Activated CD8-positive, alpha-beta memory T cell treated with anti-CD3 and anti-CD28 coated beads for 48 hours (primary cell): ENCODE data around the gene SLC2A8.
A peak's percentile ranks its signal among the peaks of the same experiment; 100 is the strongest.

ENCODE experiments used
- DNase-seq, 3 experiments: peaks; one replicate each; pipeline ENCODE4 v3.0.0-alpha.2; 2020; ENCODE audit warnings: low read depth in 2 of 3, low spot score in 2 of 3

The SLC2A8 gene

DNA sequence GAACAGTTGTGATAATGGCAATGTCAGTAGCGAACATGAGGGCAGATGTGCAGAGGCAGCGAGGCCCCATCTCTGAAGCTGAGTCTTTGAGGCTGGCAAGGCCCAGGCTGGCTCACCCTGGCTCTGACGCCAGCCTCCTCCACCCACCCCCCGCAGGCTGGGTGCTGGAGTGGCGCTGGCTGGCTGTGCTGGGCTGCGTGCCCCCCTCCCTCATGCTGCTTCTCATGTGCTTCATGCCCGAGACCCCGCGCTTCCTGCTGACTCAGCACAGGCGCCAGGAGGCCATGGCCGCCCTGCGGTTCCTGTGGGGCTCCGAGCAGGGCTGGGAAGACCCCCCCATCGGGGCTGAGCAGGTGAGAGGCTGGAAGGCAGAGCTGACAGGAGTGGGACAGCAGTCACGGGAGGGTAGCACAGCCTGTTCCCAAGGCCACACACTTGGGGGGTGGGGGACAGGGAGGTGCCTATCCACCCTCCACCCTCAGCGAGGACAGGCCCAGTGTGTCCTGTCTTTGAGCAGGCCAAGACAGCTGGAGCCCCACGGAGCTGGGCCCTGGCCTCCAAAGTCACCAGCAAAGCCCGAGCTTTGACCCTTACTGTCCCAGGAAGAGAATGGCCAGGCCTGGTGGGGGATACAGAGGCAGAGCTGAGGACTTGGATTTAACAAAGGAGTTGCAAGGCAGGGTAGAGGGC, 5.6 kb downstream of the SLC2A8 start:
- no peak for DNase-seq

DNA sequence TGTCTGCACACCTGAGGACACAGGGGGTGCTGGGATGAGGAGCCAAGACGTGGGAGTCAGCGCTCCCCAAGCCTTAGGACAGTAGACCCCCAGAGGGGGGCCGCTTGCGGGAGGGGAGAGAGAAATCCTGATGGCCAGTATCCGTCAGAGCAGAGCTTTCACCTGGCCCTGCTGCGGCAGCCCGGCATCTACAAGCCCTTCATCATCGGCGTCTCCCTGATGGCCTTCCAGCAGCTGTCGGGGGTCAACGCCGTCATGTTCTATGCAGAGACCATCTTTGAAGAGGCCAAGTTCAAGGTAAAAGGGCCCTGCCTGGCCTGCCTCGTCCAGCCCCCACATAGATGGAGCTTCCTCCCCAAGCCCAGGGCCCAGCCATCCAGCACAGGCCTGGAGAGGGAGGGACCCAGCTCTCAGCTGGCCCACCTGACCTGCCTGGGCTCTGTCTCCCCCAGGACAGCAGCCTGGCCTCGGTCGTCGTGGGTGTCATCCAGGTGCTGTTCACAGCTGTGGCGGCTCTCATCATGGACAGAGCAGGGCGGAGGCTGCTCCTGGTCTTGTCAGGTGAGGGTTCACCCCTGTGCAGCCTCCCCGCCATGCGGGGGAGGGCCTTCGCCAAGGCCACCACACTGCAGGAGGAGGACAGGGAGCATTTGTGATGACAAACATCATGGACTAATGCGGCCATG, 6.7 kb downstream of the SLC2A8 start:
- DNase-seq: no peak

DNA sequence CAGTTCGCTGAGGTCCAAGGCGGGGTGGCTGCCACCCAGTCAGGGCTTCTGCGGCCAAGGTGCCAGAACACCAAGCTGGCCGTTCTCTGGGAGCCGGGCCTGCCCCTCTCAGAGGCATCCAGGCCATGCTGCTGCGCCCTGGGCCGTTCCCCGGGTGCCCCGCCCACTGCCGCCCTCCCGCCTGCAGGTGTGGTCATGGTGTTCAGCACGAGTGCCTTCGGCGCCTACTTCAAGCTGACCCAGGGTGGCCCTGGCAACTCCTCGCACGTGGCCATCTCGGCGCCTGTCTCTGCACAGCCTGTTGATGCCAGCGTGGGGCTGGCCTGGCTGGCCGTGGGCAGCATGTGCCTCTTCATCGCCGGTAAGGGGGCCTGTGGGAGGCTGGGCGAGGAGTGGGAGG, 7.7 kb downstream of the SLC2A8 start:
- no peak for DNase-seq

DNA sequence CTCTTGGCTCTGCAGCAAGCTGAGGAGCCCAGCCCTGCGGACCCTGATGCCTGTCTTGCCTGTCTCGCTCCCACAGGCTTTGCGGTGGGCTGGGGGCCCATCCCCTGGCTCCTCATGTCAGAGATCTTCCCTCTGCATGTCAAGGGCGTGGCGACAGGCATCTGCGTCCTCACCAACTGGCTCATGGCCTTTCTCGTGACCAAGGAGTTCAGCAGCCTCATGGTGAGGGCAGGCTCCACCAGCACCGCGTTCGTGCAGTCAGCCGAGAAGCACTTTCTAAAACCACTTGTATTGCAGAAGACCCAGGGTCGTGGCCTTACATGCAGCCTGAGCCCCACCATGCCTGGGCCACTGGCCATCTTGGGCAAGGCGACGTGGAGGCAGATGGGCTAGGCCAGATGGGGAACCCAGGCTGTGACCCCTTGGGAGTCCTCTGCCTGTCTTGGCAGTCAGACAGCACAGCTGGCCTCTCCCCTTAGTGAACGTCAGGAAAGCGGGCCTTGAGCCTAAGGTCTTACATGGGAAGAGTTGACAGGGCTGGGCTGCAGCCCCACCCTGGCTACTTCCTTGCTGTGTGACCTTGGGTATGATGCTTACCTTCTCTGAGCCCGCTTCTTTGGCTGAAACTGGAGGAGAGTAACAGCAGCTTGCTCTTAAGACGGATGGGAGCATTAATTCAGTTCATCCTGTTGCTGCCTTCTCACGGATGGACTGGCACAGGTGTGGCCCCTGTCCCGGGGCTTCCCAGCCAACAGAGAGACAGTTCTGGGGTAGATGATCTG, 8.6 kb downstream of the SLC2A8 start:
- DNase-seq: no peak

DNA sequence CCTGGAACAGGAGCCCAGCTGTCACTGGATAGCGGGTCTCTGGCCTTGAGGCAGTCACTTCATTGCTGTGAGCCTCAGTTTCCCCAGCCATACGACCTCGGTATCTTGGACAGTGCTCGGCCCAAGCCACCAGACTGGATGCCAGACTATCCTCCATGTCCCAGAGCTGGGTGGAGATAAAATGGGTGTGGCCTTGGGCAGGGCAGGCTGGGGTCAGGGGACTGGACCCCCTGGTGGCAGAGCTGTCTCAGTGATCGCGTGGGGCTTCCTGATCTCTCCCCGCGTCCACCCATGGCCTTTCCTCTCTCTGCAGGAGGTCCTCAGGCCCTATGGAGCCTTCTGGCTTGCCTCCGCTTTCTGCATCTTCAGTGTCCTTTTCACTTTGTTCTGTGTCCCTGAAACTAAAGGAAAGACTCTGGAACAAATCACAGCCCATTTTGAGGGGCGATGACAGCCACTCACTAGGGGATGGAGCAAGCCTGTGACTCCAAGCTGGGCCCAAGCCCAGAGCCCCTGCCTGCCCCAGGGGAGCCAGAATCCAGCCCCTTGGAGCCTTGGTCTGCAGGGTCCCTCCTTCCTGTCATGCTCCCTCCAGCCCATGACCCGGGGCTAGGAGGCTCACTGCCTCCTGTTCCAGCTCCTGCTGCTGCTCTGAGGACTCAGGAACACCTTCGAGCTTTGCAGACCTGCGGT, 10.0 kb downstream of the SLC2A8 start:
- DNase-seq: no peak

DNA sequence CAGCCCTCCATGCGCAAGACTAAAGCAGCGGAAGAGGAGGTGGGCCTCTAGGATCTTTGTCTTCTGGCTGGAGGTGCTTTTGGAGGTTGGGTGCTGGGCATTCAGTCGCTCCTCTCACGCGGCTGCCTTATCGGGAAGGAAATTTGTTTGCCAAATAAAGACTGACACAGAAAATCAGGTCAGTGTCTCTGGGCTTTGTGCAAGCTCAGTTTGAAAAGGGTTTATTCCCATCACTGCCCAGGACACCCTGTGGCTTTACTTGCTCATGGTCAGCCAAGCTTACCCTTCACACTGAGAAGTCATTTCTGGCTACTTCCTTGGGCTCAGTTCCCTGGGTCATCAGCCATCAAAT, 10.5 kb downstream of the SLC2A8 start:
- no peak for DNase-seq

DNA sequence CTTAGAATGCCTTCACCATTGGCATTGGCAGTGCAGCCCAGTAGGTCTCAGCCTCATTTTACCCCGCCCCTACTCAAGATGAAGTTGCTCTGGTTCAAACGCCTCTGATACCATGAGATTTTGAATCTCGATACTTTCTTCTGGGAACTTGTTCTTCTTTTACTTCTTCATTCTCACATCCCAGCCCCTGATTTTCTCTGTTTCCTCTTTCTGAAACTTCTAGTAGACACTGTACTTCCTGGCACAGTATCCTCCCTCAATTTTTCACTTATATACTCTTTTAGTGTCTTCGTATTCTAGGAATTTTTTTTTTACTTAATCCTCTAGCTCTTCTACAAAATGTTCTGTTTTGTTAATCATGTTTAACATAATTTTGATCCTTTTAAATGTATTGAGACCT, 14.2 kb downstream of the SLC2A8 start:
- DNase-seq: no peak

DNA sequence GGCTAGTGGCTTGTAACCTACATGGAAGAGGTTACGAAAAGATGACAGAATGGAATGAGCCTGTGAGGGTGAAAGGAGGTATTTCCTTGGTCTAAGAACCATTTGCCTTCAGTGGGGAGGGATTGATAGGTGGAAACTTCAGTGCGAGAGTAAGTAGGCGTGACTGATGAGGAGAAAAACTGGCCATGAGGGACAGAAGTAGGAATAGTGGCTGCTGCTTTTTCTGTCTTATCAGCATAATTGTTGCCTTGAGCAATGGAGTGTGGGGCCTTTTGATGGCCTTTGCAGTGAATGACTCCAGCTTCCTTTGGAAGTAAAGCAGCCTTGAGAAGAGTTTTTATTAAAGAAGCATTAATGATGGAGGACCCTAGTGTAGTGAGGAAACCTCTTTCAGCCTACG, 18.2 kb downstream of the SLC2A8 start:
- DNase-seq: no peak

DNA sequence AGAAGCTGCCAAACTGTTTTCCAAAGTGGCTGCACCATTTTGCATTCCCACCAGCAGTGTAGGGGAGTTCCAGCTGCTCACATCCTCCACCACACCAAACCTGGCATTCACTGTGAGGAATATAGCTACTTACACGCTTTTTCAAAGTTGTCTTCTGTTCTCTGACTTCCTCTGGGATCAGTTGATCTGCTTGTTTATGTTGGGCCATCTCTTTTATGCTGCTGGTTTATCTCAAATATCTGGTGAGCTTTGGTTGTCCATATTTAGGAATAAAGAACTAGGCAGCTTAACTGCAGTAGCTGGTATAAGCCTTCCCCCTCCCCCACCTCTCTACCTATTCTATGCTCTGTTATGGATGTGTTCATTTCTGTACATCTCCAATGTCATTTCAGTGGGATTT, 18.7 kb downstream of the SLC2A8 start:
- DNase-seq: no peak

DNA sequence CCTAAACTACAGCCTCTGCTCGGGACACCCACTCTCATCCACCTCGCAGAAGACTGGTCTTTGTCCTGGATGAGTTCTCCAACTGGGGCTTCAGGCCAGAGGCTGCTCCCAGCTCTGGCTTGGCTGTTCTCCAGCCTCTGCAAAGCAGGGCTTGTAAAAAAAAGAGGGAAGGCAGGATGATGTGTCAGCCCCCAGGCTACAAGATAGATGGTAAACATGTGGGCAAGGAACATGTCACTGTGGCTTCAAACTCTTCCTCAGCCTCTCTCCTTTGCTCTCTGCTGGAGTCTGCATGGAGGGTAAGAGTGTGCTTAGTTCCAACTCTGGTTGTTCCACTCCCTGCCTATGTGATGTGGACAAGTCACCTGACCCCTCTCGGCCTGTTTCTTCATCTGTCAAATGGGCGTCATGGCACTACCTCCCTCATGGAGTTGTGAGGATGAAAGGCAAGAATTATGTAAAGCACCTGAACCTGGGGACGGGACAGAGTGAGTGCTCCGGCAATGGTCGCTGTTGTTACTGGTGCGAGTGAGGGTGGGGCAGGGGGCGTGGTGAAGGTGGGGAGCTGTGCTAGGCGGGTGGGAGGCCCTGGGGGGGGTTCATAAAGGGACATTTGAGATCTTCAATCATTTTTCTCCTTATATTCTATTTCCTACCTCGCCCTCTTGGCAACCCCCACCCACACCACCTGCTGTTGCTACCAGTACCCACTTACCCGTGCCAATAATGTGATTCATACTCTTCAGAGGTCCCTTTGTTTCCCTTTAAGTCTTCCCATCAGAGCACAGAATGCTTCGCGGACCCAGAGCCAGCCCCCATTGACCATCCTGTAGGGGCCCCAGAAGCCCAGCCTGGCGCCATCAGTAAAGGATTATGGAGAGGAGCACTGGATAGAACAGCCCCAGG, 20.4 kb downstream of the SLC2A8 start:
- no peak for DNase-seq

DNA sequence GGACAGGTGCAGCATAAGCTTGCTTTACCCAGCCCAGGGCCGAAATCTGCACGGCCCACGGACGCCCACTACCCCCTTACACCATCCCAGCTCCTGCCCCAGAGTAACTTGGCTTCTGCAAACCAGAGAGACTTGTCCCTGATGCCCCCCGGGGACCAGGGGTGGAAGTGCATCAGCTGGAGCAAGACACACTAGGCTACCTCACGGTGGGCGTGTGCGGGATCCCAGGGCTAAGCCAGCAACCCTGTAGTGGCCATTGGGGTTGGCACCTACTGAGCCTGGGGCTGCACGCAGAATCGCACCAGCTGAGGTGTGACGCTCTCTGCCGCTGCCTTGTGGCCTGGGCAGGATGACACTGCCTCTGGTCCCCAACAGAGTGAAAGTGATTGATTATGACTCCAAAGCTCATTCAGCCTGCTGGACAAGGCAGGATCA, 21.1 kb downstream of the SLC2A8 start:
- DNase-seq: no peak

DNA sequence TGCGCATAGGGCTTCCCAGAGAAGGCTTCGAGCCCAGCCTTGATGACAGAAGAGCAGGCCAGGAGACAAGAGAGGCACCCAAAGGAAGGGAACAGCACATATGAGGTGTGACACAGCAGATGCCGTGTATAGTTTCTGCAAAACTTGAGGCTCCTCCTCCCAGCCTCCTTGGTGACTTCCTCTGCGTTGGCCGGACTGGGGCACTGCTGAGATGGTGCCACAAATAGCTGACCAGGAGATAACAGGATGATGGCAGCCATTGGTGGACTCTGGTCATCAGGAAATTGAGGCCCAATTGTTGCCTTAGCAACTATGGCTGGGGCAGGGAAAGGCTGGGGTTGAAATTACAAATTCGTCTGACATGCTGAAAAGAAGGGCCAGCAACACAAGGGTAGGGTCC, 22.4 kb downstream of the SLC2A8 start:
- no peak for DNase-seq

DNA sequence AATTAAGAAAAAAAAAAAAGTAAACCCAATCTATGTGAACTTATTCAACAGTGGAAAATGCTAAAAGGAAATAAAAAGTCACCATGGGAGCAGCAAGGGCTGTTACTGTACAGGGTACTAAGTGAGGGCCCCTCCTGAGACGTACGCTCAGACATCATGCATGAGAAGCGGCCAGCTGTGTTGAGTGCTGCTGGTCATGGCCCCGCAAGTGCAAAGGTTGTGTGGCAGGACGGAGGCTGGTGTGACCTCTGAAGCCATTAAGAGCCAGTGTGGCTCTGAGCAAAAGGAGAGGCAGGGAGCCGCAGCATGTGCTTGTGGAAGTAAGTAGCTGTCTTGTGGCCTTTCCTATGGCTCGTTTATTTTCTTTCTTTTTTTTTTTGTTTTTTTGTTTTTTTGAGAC, 24.1 kb downstream of the SLC2A8 start:
- no peak for DNase-seq

DNA sequence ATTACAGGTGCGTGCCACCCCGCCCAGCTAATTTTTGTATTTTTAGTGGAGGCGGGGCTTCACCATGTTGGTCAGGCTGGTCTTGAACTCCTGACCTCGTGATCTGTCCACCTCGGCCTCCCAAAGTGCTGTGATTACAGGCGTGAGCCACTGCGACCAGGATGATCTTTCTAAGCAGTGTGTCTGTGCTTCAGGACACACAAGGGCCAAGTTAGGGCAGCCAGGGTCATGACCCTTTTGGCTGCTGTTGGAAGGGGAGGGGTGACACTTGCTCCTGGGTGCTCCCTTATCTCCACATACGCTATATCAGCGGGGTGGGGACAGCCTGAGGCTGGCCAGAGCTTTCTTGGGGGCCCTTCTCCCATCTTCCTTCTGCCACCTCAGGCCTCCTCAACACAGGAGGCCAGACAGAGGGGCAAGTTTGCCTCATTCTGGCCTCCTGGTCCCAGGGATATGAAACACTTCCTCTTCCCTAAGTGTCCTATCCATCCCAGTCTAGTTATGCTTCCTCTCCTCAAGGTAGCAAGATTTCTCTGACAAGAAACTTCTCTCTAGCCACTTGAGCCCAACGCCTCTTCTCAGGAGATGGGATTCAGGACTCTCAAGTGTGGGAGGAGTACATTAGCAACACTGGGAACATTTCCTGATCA, 25.3 kb downstream of the SLC2A8 start:
- DNase-seq: no peak

DNA sequence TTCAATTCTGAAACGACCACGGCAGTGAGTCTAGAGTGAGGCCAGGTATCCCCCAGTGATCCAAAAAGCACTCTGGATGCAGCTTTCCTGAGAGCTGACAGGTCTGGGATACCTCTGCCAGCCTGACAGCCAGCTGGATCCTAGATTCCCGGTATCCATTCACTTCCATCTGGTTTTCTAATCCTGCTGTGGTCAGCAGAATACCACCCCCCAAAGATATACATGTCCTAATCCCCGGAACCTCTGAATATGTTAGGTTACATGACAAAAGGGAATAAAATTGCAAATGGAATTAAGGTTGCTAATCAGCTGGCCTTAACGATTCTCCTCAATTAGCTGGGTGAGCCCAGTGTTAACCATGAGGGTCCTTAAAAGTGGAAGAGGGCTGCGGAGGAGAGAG, 25.8 kb downstream of the SLC2A8 start:
- DNase-seq: no peak

DNA sequence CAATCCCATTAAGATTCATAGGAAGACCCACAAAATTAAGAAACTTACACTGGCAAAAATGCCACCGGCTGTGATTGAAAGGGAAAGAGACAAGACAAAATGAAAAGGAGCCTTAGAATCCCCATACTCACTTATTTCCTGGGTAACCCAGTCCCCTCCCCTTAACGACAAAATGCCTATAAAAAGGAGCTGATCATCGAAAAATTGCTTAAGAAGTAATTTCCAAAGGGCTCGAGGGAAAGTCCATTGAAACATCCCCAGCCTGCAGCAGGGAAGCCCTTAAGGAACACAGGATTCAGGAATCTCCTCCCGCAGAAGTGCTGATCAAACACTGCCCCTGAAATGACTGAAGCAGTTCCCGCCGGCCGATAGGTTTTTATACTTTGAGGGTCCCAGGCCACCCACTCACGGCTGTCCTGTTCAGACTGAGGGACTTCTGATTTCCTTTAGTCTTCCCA, 26.5 kb downstream of the SLC2A8 start:
- DNase-seq: no peak

DNA sequence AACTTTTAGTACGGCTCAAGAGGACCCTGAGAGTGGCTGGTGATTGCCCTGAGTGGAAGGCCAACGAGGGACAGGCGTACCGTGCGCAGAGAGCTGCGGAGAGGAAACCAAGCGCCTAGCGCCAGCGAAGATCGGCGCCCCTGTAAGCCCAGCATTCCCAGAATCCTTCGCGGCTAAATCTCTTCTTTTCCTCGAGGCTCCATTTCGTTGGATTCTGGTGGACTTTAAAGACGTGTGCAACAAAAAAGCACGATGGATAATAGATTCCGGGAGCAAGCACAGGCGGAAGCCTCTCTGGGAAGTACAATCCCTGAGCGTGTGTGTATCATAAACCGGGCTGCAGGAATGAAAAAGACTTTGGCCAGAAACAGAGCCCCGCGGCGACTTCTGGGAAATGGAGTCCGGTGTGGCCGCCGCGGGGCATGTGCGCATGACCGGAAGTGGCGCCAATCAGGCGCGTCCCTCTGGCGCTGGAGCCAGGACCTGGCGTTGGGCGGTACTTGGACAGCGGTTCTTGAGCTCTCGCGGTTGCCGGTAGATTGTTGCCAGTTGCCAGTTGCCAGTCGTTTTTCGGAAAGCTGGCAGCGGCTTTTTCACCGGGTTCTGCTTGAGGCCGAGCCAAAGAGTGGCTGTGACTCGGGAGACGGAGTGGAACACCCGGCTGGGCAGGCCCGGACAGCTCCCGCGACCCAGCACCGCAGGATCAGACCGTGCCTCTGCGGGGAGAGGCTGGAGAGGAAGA, 27.1 kb downstream of the SLC2A8 start, which contains the start of gene ZNF79:
Gene ZNF79, plus strand, starts transcription at position 449 of the 742 bp plus-strand sequence. CDS start 406 bp downstream, outside the sequence.
- peak; percentile 85 to 88 (median 87) for DNase-seq

DNA sequence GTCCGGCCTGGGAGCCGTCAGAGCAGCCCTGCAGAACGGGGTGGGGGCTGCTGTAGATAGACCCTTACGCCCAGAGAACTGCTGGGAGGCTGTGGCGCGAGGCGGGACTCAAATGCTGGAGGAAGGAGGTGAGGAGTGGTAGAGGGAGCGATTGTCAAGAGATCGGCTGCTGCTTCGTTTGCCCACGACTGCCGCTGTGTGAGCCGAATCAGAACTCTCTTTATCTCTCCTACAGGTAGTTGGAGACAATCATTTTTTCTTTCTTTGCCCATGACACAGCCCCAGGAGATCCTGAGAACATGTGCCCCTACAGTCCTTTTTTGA, 27.7 kb downstream of the SLC2A8 start:
- no peak for DNase-seq

DNA sequence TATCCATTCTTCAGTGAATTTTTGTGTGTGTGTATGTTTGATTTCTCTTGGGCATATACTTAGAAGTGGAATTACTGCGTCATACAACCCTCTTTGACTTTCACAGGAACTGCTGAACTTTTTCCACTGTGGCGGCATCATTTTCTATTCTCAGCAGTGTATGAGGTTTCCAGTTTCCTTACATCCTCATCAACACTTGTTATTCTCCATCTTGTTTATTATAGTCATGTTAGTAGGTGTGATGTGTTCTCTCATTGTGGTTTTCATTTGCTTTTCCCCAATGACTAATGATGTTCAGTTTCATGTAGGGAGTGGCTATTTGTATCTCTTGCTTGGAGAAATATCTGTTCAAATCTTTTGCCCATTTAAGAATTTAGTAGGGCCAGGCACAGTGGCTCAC, 29.8 kb downstream of the SLC2A8 start:
- DNase-seq: no peak
